HAP-1 (cell line): ENCODE data around the gene MYEOV.

ENCODE experiments used
- DNase-seq, 2 experiments: peaks; one replicate each; pipeline ENCODE4 v3.0.0-alpha.2; 2016 to 2020; ENCODE audit warnings: low spot score in 2 of 2
- H3K27me3 ChIP-seq: fragments of 250-450 bp; sonication (Bioruptor Pico); 2 replicates; pipeline ENCODE4 v1.5.1; 2020; ENCODE audit warnings: low read depth, mild to moderate bottlenecking, moderate library complexity
- H3K36me3 ChIP-seq: fragments of 250-450 bp; sonication (Bioruptor Pico); replicated peaks from 2 replicates; pipeline ENCODE4 v1.5.1; 2020; ENCODE audit warnings: mild to moderate bottlenecking
- H3K4me1 ChIP-seq: fragments of 250-450 bp; sonication (Bioruptor Pico); 2 replicates; pipeline ENCODE4 v1.5.1; 2020; ENCODE audit warnings: mild to moderate bottlenecking
- H3K4me3 ChIP-seq: fragments of 250-450 bp; sonication (Bioruptor Pico); 2 replicates; pipeline ENCODE4 v1.5.1; 2020; ENCODE audit warnings: mild to moderate bottlenecking, moderate library complexity
- H3K9me3 ChIP-seq: fragments of 250-450 bp; sonication (Bioruptor Pico); 2 replicates; pipeline ENCODE4 v1.5.1; 2020; ENCODE audit warnings: mild to moderate bottlenecking, moderate library complexity
- in situ Hi-C: fragments of 300-500 bp; cut with MboI; formaldehyde crosslinking; loops from 3 replicates; pipeline ENCODE4 v1.14.3; 2020; ENCODE audit warnings: low sequenced_read_pairs, inconsistent platforms, mixed read lengths

MYEOV gene

DNA sequence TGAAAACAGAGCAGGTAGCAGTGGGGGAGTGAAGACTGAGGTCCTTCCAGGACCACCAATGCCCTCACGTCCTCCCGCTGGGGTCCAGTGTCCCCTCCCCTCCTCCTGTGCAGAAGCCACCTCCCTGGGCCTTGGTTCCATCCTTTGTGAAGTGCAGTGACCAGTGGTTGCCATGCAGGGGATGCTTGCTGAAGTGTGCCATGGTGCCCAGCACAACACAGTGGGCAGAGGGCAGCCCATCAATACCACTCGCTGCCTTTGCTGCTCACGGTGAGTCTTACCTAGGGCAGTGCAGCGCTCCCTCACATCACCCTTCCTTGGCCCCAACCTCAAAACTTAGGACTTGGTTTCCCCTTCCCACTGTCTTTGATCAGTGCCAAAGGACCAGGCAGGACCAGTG, 12.9 kb downstream of the MYEOV start:
- peaks cover 4% of the 10 kb centered on the region; the same call in 1 of the 2 replicates for H3K27me3 ChIP-seq
- no peak for DNase-seq
- H3K9me3 ChIP-seq: no peaks in the 10 kb centered on the region
- no peaks in the 10 kb centered on the region for H3K4me1 ChIP-seq
- H3K4me3 ChIP-seq: no peak overlapping the region
- in situ Hi-C loops: no loop called here
- no peaks in the 10 kb centered on the region for H3K36me3 ChIP-seq

DNA sequence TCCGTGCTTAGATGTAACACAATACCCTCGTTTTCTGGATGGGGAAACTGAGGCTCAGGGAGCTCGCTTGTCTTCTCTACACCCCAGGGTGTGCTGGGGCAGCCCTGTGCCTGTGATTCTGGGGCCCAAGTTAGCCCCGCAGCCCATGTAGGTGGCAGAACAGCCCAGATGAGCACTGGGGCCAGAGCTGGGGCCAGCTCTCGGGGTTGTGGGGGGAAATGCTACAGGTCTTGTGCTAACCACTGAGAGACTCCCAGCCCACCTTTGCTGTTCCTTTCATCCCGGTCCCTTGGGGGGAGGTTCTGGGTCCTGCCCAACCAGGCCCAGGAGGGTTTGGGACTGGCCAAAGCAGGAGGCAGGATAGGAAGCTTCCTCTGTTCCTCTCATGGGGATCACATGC, 13.5 kb downstream of the MYEOV start:
- in situ Hi-C loops: no loop called here
- no peak for DNase-seq
- H3K4me1 ChIP-seq: no peaks in the 10 kb centered on the region

DNA sequence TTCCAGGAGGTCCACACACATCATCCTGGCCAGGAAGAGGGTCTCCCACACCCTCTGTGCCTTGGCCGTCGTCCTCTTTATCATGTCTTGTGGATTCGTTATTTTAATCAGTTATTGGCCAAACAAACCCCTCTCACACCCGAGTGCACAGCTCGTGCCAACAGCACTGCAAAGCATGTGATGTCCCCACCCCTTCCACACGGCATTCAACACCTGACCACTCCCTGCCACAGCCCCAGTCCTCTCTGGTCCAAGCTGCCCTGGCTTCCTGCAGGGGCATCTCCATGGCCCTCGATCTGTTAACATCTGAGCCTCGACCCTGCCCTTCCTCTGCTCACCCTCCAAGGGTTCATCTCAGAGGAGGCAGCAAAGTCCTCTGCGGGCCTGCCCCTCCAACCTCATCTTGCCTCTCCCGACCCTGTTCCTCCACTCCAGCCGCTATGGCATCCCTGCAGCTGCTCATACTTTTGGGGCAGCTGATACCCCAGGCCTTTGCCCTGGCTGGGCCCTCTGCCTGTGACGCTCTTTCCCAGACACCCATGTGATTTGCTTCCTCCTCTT, 14.0 kb downstream of the MYEOV start:
- DNase-seq: no peak
- in situ Hi-C loops: no loop called here
- no peaks in the 10 kb centered on the region for H3K9me3 ChIP-seq

More for the DNA sequence above, 13.5 kb downstream of the MYEOV start:
- Histone ChIP-seq H3K36me3 (no peaks in the 10 kb centered on the region), H3K9me3 (no peaks in the 10 kb centered on the region), H3K27me3 (peaks cover 4% of the 10 kb centered on the region; the same call in 1 of the 2 replicates), H3K4me3 (no peak overlapping the region)

DNA sequence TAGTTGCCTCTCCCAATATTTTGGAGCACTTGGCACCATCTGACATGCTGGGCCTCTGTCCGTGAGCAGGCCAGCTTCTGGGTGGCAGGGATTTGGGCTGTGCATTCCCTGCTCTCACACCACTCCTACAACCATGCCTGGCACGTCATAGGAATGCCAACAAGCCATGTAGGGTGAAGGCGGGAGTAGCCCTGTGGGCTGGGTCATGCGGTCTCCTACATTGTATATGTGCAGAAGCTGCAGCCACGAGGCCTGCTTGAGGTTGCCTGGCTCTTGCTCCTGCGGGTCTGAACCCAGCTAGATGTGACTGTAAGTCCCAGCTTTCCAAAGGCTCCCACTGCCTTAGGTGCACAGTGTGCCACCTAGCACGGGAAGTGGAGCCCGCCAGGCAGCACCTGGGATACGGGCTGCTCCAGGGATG, 14.5 kb downstream of the MYEOV start:
- Histone ChIP-seq H3K36me3 (no peaks in the 10 kb centered on the region), H3K9me3 (no peaks in the 10 kb centered on the region), H3K4me1 (no peaks in the 10 kb centered on the region), H3K27me3 (peaks cover 4% of the 10 kb centered on the region; the same call in 1 of the 2 replicates), H3K4me3 (no peak overlapping the region)
- in situ Hi-C loops: no loop called here
- no peak for DNase-seq

More for the DNA sequence above, 14.0 kb downstream of the MYEOV start:
- Histone ChIP-seq H3K36me3 (no peaks in the 10 kb centered on the region), H3K27me3 (peaks cover 4% of the 10 kb centered on the region; the same call in 1 of the 2 replicates), H3K4me1 (no peaks in the 10 kb centered on the region), H3K4me3 (no peak overlapping the region)

DNA sequence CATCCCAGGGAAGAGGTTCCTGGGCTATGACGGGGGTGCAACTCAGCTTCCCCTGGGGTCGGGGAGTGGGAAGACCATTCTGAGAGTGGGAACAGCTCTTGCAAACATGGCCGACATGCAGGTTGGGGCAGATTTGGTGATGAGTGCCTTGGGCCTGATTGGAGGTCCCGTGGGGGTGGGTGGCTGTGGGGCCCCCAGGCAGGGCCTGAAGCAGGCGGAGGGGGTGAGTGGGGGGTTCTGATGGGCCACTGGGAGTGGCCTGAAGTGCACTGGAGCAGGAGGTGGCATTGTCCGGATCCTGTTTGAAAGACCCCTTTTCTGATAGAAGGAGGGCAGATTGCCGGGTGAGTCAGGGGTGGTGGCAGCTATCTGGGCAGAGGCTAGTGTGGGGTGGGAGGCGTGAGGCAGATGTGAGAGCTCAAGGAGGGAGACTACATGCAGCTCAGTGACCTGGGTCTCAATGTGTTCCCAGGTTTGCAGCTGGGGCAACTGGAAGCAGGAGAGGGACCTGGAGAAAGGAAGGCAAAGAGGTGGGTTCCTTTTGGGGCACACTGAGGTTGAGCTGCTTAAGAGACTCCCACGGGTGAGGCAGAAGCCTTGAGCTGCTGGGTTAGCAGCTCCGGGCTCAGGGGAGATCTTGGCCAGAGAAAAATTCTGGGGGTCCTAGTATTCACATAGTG, 15.1 kb downstream of the MYEOV start:
- no peak for DNase-seq
- Histone ChIP-seq H3K4me3 (no peak overlapping the region), H3K9me3 (no peaks in the 10 kb centered on the region), H3K4me1 (no peaks in the 10 kb centered on the region), H3K36me3 (no peaks in the 10 kb centered on the region), H3K27me3 (peaks cover 4% of the 10 kb centered on the region; the same call in 1 of the 2 replicates)
- in situ Hi-C loops: no loop called here

DNA sequence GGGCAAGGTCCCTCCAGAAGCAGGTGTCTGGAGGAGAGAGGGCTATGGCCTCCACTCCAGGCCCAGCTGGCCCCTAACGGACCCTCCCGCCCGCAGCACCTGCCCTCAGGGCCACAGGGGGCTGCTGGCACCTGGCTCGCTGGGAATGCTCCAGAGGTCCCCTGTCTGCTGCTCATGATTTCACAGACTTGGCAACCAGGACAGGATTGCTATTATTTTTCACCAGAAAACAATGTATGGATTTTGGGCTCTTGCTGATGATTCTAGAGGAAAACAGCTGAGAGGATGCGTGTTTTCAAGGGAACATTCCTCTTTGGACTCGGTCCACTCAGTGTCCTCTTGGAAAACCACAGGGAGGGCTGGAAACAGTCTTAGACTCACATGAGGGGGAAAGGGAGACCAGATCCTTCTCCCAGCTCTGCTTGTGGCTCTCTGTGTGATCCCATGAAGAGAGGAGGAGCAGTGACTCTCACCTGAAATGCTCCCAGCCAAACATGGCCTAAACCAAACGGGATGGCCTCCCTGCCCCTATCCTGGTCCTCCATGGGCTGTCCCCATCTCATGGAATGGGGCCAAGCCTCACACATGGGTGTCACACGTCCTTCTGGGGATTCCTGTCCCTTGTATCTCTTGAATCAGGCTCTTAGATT, 15.8 kb downstream of the MYEOV start:
- no peak for DNase-seq

DNA sequence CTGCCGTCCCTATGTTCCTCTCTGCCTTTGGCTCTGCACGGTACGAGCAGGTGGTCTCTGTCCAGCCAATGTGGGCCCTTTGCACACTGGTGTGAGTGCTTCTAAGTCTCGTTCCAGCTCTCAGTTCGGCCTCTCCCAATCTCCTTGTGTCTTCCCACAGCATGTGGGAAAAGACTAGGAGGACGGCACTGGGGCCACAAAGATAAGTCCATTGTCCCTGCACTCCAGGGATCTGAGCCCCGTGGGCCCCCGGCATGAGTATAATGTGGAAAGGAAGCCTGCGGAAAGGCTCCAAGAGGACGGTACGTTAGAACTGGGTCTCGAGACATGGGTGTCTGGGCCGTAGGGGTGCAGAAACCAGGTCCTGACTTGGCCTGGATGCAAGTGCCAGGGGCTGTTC, 16.4 kb downstream of the MYEOV start:
- DNase-seq: no peak
- no peaks in the 10 kb centered on the region for H3K4me1 ChIP-seq
- no peak overlapping the region for H3K4me3 ChIP-seq
- H3K27me3 ChIP-seq: peaks cover 4% of the 10 kb centered on the region; the same call in 1 of the 2 replicates
- no peaks in the 10 kb centered on the region for H3K9me3 ChIP-seq
- H3K36me3 ChIP-seq: no peaks in the 10 kb centered on the region
- in situ Hi-C loops: no loop called here

More for the DNA sequence above, 15.8 kb downstream of the MYEOV start:
- Histone ChIP-seq H3K4me3 (no peak overlapping the region), H3K4me1 (no peaks in the 10 kb centered on the region), H3K9me3 (no peaks in the 10 kb centered on the region), H3K36me3 (no peaks in the 10 kb centered on the region), H3K27me3 (peaks cover 4% of the 10 kb centered on the region; the same call in 1 of the 2 replicates)
- in situ Hi-C loops: no loop called here

DNA sequence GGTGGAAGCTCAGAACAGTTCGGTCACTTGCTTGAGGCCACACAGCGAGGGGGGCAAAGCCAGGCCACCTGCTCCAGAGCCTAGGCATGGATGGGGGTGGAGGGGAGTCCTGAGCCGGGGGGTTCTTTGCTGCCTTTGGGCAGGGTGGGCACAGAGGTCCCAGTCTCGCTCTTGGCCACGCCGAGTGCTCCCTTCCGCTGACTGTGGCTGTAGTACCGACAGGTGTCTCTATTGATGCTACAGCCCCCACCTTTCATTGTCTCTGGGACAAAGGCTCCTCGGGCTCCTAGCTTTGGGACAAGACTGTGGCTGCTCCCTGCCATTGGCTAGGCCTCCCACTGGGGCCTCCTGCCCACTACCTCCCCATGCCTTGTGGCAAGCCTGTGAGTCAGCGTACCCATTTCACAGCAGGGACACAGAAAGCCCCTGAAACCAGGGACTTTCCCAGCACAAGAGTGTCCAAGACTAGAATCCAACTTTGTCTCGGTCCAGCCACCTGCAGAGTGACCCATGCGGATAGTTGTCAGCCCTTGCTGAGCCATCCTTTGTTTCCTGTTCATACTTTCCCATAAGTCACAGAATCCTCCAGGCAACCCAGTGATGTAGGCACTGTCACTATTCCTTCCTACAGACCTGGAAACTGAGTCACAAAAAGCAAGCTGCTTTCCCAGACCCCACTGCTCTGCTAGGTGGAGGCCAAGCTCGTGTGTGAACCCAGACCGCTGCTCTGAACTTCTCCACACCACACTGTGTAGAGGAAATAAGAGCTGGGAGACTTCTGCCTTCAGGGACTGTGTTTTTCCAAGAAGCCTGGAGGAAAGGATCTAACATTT, 17.2 kb downstream of the MYEOV start:
- in situ Hi-C loops: no loop called here
- Histone ChIP-seq H3K36me3 (no peaks in the 10 kb centered on the region), H3K4me1 (no peaks in the 10 kb centered on the region), H3K27me3 (peaks cover 4% of the 10 kb centered on the region; the same call in 1 of the 2 replicates), H3K4me3 (no peak overlapping the region), H3K9me3 (no peaks in the 10 kb centered on the region)
- DNase-seq: no peak

DNA sequence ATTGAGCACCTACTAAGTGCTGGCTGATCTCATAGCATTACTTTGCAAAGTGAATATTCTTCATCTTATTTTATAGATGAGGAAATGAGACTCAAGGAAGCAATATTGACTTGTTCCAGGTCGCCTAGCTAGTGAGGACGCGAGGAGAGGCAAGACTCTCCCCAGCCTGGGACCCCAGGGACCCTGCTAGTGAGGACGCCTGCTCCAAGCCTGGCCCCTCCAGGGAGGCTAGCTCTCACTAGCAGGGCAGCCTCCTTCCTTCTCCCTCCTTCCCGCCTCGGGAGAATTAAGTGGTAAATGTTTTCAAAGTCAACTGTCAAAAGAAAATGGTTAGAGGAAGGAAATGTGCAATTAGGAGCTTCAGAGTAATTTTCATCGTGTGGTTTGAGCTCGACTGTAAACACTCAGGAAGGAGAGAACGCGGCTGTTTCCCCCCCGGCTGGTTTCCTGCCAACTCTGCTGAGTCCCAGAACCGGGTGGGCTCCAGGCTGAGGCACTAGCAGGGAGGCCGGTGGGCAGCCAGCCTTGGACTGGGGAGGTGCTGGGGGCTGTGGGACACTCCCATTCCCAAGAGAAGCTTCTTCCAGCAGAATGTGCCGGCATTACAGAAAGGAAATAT, 17.9 kb downstream of the MYEOV start:
- no peaks in the 10 kb centered on the region for H3K4me1 ChIP-seq
- in situ Hi-C loops: no loop called here
- H3K36me3 ChIP-seq: no peaks in the 10 kb centered on the region
- H3K27me3 ChIP-seq: peaks cover 4% of the 10 kb centered on the region; the same call in 1 of the 2 replicates
- no peaks in the 10 kb centered on the region for H3K9me3 ChIP-seq
- DNase-seq: no peak
- no peak overlapping the region for H3K4me3 ChIP-seq

DNA sequence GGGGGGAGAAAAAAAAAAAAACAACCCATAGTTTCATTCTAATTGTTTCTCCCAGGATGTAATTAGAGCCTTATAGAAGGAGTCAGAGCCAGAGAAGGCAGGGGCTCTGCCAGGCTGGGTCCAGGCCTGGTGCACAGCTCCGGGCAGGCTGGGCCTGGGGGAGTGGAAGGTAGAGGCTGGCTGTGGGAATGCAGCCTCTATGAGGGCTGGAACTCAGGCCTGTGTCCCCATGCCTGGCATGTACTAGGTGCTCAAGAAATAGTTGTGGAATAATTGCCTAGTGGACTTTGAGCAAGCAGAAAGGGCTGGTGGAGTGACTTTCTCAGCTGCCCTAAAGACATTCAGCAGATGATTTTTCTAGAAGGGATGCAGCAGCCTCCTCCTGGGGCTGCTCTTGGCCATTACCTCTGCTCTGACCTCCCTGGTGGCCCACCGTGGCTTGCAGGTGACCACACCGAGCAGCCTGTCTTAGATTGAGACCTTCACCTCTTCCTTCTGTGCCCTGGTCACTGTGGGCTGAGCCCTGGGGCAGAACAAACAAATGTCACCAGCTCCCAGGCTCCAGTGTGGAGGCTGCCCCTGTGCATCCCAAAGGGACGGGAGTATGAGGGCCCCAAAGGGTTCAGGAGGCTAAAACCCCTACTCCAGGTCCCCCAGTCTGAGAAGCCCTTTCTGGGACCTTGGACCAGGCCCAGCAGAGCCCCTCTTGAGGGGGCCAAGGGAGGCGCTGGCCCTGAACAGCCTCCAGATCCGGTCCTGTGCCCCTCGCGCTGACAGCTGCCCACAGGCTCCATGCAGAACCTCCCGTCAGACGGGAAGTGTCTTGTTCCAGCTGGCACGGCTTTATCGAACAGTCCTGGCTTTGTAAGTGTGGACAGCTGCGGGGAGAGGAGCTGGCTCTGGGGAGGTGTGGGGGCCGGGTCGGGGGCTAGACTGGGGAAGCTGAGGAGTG, 18.8 kb downstream of the MYEOV start:
- no peaks in the 10 kb centered on the region for H3K9me3 ChIP-seq
- no peak overlapping the region for H3K4me3 ChIP-seq
- in situ Hi-C loops: no loop called here
- H3K36me3 ChIP-seq: no peaks in the 10 kb centered on the region
- H3K27me3 ChIP-seq: peaks cover 4% of the 10 kb centered on the region; the same call in 1 of the 2 replicates
- no peaks in the 10 kb centered on the region for H3K4me1 ChIP-seq
- DNase-seq: no peak

DNA sequence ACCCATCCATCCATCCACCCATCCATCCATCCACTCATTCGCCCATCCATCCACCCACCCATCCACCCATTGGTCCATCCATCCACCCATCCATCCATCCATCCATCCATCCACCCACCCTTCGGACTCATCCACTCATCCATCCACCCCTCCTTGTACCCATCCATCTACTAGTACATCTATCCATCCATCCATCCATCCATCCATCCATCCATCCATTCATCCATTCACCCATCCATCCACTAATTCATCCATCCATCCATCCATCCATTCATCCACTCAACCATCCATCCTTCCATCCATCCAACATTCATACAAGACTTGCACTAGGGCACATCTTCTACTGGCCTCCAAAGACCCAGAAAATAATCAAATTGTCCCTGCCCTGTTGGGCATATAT, 20.0 kb downstream of the MYEOV start:
- H3K9me3 ChIP-seq: no peaks in the 10 kb centered on the region
- DNase-seq: no peak
- in situ Hi-C loops: no loop called here
- no peaks in the 10 kb centered on the region for H3K4me1 ChIP-seq
- no peak overlapping the region for H3K4me3 ChIP-seq
- peaks cover 4% of the 10 kb centered on the region; the same call in 1 of the 2 replicates for H3K27me3 ChIP-seq
- no peaks in the 10 kb centered on the region for H3K36me3 ChIP-seq

DNA sequence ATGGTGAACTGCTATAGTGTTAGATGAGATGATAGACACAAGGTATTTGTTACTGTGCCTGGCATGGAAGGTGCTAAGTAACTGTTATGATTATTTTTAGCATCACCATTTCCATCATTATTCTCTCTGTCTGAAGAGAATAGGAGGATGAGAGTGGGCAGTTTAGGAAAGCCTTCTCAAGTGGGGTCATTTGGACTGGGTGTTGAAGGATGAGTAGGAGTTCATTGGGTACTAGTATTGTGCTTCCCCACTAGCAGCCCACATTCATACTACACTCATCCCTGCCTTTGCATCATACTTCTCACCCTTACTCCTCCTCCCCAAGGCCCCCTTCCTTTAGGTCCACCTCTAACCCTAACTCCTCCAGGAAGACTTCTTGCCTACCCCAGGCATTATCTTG, 20.6 kb downstream of the MYEOV start:
- in situ Hi-C loops: no loop called here
- Histone ChIP-seq H3K4me3 (no peak overlapping the region), H3K4me1 (no peaks in the 10 kb centered on the region), H3K36me3 (no peaks in the 10 kb centered on the region), H3K27me3 (peaks cover 4% of the 10 kb centered on the region; the same call in 1 of the 2 replicates), H3K9me3 (no peaks in the 10 kb centered on the region)
- DNase-seq: no peak
